Brain microvascular endothelial cell (primary cell): ENCODE data around the gene TTC23L.

Experiments
- DNase-seq: peaks from one replicate; pipeline ENCODE4 v3.0.0-alpha.2; 2020
- H3K27ac ChIP-seq: fragments of 250-450 bp; sonication (Bioruptor Pico); 2 replicates; pipeline ENCODE4 v1.5.1; 2020; ENCODE audit warnings: mild to moderate bottlenecking, moderate library complexity
- H3K27me3 ChIP-seq: fragments of 250-450 bp; sonication (Bioruptor Pico); replicated peaks from 2 replicates; pipeline ENCODE4 v1.5.1; 2020; ENCODE audit warnings: mild to moderate bottlenecking
- H3K36me3 ChIP-seq: fragments of 250-450 bp; sonication (Bioruptor Pico); replicated peaks from 2 replicates; pipeline ENCODE4 v1.5.1; 2020; ENCODE audit warnings: mild to moderate bottlenecking
- H3K4me3 ChIP-seq: 2 replicates; pipeline ENCODE4 v1.5.1; 2011; ENCODE audit warnings: low read depth, mild to moderate bottlenecking, control low read depth, low read length, moderate library complexity
- in situ Hi-C: cut with HindIII; loops from 2 replicates; pipeline ENCODE4 v1.10.0; 2017; ENCODE audit warnings: low sequenced_read_pairs, low pct_ligation_motif_present
- TF ChIP-seq, protein P1 (sequence below): IDR thresholded peaks from 2 replicates; pipeline ENCODE4 v1.5.1; 2011; ENCODE audit warnings: low read depth, mild to moderate bottlenecking, moderate library complexity, low read length, control low read depth, inconsistent platforms; ENCODE audit errors: missing control alignments

The TTC23L gene

DNA sequence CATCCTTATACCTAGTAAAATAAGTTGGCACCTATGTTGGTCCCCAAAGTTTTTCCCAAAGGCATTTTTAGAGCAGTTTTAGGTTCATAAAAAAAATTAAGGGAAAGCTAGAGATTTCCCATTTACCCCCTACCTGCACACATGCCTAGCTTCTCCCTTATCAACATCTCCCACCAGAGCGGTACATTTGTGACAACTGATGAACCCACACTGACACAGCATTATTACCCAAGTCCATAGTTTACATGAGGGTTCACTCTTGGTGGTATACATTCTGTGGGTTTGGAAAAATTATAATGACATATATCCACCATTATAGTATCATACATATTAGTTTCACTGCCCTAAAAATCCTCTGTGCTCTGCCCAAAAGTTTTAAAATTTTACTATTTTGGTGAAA is 64.3 kb downstream of the TTC23L start:
- no peak for DNase-seq

GRCh38 chr5:34905564-34905963 is 66.6 kb downstream of the TTC23L start:
- no peak for DNase-seq
- in situ Hi-C loops, result loop anchor here (25.0 kb wide), 1 partner anchor 418 kb away; no protein-coding TSS in a partner anchor

More for the DNA sequence above, 64.3 kb downstream of the TTC23L start:
- Histone ChIP-seq H3K4me3 (no peak overlapping the region), H3K36me3 (no peaks in the 10 kb centered on the region), H3K27ac (no peak overlapping the region), H3K27me3 (no peaks in the 10 kb centered on the region)
- in situ Hi-C loops, result loop anchor here (25.0 kb wide), 1 partner anchor 416 kb away; no protein-coding TSS in a partner anchor
- TF ChIP-seq, protein P1, sequence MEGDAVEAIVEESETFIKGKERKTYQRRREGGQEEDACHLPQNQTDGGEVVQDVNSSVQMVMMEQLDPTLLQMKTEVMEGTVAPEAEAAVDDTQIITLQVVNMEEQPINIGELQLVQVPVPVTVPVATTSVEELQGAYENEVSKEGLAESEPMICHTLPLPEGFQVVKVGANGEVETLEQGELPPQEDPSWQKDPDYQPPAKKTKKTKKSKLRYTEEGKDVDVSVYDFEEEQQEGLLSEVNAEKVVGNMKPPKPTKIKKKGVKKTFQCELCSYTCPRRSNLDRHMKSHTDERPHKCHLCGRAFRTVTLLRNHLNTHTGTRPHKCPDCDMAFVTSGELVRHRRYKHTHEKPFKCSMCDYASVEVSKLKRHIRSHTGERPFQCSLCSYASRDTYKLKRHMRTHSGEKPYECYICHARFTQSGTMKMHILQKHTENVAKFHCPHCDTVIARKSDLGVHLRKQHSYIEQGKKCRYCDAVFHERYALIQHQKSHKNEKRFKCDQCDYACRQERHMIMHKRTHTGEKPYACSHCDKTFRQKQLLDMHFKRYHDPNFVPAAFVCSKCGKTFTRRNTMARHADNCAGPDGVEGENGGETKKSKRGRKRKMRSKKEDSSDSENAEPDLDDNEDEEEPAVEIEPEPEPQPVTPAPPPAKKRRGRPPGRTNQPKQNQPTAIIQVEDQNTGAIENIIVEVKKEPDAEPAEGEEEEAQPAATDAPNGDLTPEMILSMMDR, result no peak

GRCh38 chr5:34913072-34913471 is 74.1 kb downstream of the TTC23L start:
- no peak for DNase-seq
- in situ Hi-C loops, result loop anchor here (25.0 kb wide), 1 partner anchor 426 kb away; no protein-coding TSS in a partner anchor
- Histone ChIP-seq H3K4me3 (no peak overlapping the region), H3K27me3 (no peaks in the 10 kb centered on the region), H3K27ac (no peak overlapping the region), H3K36me3 (peaks cover 9% of the 10 kb centered on the region)
- TF ChIP-seq, protein P1, result no peak

More at GRCh38 chr5:34905564-34905963, 66.6 kb downstream of the TTC23L start:
- Histone ChIP-seq H3K27me3 (no peaks in the 10 kb centered on the region), H3K27ac (no peak overlapping the region), H3K36me3 (no peaks in the 10 kb centered on the region), H3K4me3 (no peak overlapping the region)
- TF ChIP-seq, protein P1, result peak; percentile 67

GRCh38 chr5:34914671-34915138 is 75.7 kb downstream of the TTC23L start:
- H3K27me3 ChIP-seq, result no peaks in the 10 kb centered on the region
- DNase-seq, result peak; percentile 13
- H3K27ac ChIP-seq, result peak overlapping the region; percentile 79
- peak overlapping the region; percentile 95 for H3K4me3 ChIP-seq
- TF ChIP-seq, protein P1, result no peak
- in situ Hi-C loops, result loop anchor here (25.0 kb wide), 1 partner anchor 427 kb away; no protein-coding TSS in a partner anchor
- H3K36me3 ChIP-seq, result peaks cover 9% of the 10 kb centered on the region

GRCh38 chr5:34915139-34915855 is 76.3 kb downstream of the TTC23L start, which contains the start of the genes BRIX1 and RAD1:
Gene BRIX1 (plus strand): TSS chr5:34915711. CDS start chr5:34915739, 28 bp downstream.
Gene RAD1 (minus strand): TSS chr5:34915504. CDS start chr5:34914892, 612 bp downstream.
- in situ Hi-C loops, result loop anchor here (25.0 kb wide), 1 partner anchor 428 kb away; no protein-coding TSS in a partner anchor
- Histone ChIP-seq H3K36me3 (peaks cover 10% of the 10 kb centered on the region), H3K27me3 (no peaks in the 10 kb centered on the region), H3K4me3 (peak within 1 kb of the TSS; percentile 95), H3K27ac (peak within 1 kb of the TSS; percentile 79)
- TF ChIP-seq, protein P1, result peak; percentile 21
- peak; percentile 96 for DNase-seq
